ENCODE data around the gene TTC39B.

The TTC39B gene

DNA sequence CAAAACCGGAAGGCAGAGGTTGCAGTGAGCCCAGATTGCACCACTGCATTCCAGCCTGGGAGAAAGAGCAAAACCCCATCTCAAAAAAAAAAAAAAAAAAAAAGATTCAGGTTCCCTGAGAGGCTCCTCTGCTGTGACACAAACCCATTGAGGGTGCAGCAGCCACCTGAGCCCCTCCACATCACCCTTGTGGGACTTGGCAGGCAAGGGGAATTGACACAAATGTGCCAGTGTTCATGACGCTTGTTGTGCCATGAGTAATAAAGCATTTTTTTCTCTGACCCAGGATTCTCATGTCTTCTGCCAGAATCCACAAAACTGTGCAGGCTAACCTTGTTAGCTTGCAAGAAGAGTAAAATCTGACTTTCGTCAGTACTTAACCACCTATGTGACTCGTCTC is 149.6 kb downstream of the TTC39B start:
- no peak overlapping the region for H3K4me3 ChIP-seq (ENCODE audit: low read depth, low read length)
- in situ Hi-C loops (cut with HindIII; ENCODE audit: low sequenced_read_pairs), result no loop called here
- TF ChIP-seq, protein P1, sequence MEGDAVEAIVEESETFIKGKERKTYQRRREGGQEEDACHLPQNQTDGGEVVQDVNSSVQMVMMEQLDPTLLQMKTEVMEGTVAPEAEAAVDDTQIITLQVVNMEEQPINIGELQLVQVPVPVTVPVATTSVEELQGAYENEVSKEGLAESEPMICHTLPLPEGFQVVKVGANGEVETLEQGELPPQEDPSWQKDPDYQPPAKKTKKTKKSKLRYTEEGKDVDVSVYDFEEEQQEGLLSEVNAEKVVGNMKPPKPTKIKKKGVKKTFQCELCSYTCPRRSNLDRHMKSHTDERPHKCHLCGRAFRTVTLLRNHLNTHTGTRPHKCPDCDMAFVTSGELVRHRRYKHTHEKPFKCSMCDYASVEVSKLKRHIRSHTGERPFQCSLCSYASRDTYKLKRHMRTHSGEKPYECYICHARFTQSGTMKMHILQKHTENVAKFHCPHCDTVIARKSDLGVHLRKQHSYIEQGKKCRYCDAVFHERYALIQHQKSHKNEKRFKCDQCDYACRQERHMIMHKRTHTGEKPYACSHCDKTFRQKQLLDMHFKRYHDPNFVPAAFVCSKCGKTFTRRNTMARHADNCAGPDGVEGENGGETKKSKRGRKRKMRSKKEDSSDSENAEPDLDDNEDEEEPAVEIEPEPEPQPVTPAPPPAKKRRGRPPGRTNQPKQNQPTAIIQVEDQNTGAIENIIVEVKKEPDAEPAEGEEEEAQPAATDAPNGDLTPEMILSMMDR (IDR thresholded peaks at IDR 0.05; ENCODE audit: low read depth, low read length, missing control alignments), result no peak
- no peak for DNase-seq (ENCODE audit: low read depth)

DNA sequence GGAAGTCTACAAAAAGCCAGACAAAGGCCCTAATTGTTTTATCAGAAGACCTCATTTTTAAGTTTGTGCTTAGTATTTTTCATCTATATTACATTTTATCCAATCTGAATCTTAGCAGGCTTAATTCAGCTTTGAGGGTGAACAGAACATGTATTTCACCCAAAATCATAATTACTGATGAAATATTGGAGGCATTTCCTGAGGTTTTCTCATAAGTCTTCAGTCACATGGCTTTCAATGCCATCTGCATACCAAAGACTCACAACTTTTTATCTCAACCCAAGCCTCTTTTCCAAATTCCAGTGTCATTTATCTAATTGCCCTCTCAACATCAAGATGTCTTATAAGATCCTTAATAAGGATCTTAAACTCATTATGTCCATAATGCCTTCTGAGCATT is 150.8 kb downstream of the TTC39B start:
- in situ Hi-C loops (cut with HindIII; ENCODE audit: low sequenced_read_pairs), result no loop called here
- no peak overlapping the region for H3K4me3 ChIP-seq (ENCODE audit: low read depth, low read length)
- TF ChIP-seq, protein P1 (IDR thresholded peaks at IDR 0.05; ENCODE audit: low read depth, low read length, missing control alignments), result no peak
- DNase-seq (ENCODE audit: low read depth), result no peak

DNA sequence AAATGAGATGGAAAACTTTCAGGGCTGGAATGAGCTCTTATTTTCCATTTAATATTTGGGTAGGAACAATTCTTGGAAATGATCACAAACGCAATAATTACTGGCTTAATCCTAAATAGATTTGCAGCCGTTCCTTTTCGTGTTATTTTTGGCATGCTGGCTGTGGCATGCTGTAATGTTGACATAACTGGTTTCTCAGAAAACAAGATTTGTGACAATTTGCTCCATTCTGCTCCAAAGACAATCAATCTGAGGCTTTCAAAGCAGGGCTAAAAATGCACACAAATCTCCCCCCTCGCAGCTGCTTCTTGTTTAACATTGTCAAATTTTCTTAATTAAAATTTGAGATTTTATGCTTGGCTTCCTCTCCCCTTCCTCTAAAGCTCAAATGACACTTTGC is 151.2 kb downstream of the TTC39B start:
- TF ChIP-seq, protein P1 (IDR thresholded peaks at IDR 0.05; ENCODE audit: low read depth, low read length, missing control alignments), result no peak
- DNase-seq (ENCODE audit: low read depth), result no peak
- no peak overlapping the region for H3K4me3 ChIP-seq (ENCODE audit: low read depth, low read length)
- in situ Hi-C loops (cut with HindIII; ENCODE audit: low sequenced_read_pairs), result no loop called here

DNA sequence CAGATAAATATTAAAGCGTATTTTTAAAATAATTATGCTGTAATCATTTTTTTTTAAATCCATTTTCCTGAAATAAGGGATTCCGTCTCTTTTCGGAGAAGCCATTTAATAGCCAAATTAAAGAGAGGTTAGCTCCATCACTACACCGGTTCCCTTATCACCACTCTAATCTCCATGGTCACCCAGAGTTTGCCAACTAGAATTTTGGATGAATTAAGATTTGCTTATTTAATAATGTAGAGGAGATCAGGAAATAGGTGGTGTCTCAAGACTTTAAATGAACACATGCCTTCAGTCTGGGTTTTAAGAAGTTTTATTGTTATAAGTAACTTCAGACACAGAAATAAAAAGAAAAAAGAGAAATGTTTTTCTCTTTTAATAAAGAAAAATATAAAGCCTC is 151.7 kb downstream of the TTC39B start:
- DNase-seq (ENCODE audit: low read depth), result no peak
- in situ Hi-C loops (cut with HindIII; ENCODE audit: low sequenced_read_pairs), result no loop called here
- H3K4me3 ChIP-seq (ENCODE audit: low read depth, low read length), result no peak overlapping the region
- TF ChIP-seq, protein P1 (IDR thresholded peaks at IDR 0.05; ENCODE audit: low read depth, low read length, missing control alignments), result no peak

DNA sequence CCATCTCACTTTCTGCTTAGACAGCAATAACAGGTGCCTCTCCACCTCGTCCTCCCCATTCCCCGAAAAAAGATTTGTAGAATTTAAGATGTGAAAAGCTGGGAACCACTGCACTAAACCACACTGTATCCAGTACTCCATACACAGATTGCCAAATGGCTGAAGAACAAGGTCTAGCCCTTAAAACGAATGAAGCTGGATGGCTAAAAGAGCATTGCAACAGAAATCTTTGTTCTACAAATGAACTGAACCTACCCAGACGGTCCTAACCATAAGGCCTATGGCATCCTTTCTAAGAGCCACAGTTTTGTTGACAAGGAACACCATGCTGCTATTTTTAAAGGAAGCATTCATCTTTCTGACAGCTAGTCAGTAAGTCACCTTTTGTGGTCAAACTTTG is 152.3 kb downstream of the TTC39B start:
- H3K4me3 ChIP-seq (ENCODE audit: low read depth, low read length), result no peak overlapping the region
- in situ Hi-C loops (cut with HindIII; ENCODE audit: low sequenced_read_pairs), result no loop called here
- no peak for DNase-seq (ENCODE audit: low read depth)
- TF ChIP-seq, protein P1 (IDR thresholded peaks at IDR 0.05; ENCODE audit: low read depth, low read length, missing control alignments), result no peak

DNA sequence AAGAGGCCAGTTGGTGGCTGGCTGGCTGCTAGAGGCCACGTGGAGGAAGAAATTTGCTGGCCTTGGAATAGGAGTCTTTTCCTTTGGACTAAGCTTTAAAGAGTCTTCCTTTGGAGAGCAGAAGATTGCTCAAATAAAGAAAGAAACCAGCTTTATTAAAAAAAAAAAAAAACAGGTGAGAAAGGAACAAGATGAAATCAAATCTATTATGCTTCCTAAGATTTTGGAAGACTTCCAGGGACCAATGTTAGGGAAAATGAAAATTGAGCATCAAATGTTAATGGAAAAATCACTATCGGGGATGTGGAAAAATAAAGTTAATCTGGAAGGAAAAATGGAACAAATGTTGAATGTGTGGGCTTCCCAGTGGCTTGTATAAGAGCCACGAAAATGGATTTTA is 153.1 kb downstream of the TTC39B start:
- H3K4me3 ChIP-seq (ENCODE audit: low read depth, low read length), result no peak overlapping the region
- TF ChIP-seq, protein P1 (IDR thresholded peaks at IDR 0.05; ENCODE audit: low read depth, low read length, missing control alignments), result no peak
- in situ Hi-C loops (cut with HindIII; ENCODE audit: low sequenced_read_pairs), result no loop called here
- no peak for DNase-seq (ENCODE audit: low read depth)

DNA sequence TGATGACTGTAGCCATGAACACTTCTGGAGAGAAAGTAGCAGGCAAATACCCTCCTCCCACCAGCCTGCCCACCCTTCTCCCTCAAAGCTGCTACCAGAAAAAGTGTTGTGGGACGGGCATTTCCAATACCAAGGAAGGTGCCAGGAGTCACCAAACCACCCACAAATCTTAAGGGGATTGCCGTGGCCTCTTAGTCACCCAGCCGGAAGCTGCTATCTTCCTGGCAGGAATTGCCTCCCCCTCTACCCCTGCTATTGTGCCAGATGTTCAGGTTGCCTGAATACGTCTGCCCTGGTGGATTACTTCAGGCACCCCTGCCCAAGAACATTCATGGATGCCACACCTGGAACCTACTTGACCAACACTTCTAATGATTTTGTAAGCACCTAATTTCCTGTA is 156.1 kb downstream of the TTC39B start:
- in situ Hi-C loops (cut with HindIII; ENCODE audit: low sequenced_read_pairs), result no loop called here
- DNase-seq (ENCODE audit: low read depth), result no peak

More for the DNA sequence above, 156.1 kb downstream of the TTC39B start:
- TF ChIP-seq, protein P1 (IDR thresholded peaks at IDR 0.05; ENCODE audit: low read depth, low read length, missing control alignments), result no peak
- H3K4me3 ChIP-seq (ENCODE audit: low read depth, low read length), result no peak overlapping the region
